Neural cell (in vitro differentiated cells): ENCODE results near the gene CACNA1C. TPM values are rescaled to one million over a fixed set of nuclear protein-coding genes. Genes with fewer than 3 reads are reported as not detected.
A peak's percentile ranks its signal among the peaks of the same experiment; 100 is the strongest.

Source experiments
- H2AFZ ChIP-seq: fragments of 200-600, 300-800 bp; sonication (generic), shearing (Covaris generic); 2 replicates; pipeline ENCODE4 v1.6.0; 2014; ENCODE audit warnings: low read depth, mild to moderate bottlenecking, antibody characterized with exemption, low read length, moderate library complexity
- H3F3A ChIP-seq: fragments of 200-600 bp; shearing (Covaris generic); 2 replicates; pipeline ENCODE4 v1.6.1; 2016; ENCODE audit warnings: mild to moderate bottlenecking, moderate library complexity, mixed read lengths, antibody characterized with exemption, low read length; ENCODE audit not compliant: insufficient read depth, poor library complexity, severe bottlenecking
- H3K27ac ChIP-seq: fragments of 200-600, 300-800 bp; sonication (generic), shearing (Covaris generic); 2 replicates; pipeline ENCODE4 v1.5.1; 2014; ENCODE audit warnings: mild to moderate bottlenecking, low read length, moderate library complexity
- H3K27me3 ChIP-seq: fragments of 300-800, 200-600 bp; sonication (generic), shearing (Covaris generic); 2 replicates; pipeline ENCODE4 v1.6.0; 2014; ENCODE audit warnings: mild to moderate bottlenecking, low read depth, low read length, moderate library complexity; ENCODE audit not compliant: insufficient read depth
- H3K36me3 ChIP-seq: fragments of 300-800, 200-600 bp; sonication (generic), shearing (Covaris generic); 2 replicates; pipeline ENCODE4 v1.5.1; 2014; ENCODE audit warnings: mild to moderate bottlenecking, antibody characterized with exemption, low read length, moderate library complexity; ENCODE audit not compliant: insufficient read depth
- H3K4me2 ChIP-seq: fragments of 300-800, 200-600 bp; sonication (generic), shearing (Covaris generic); 2 replicates; pipeline ENCODE4 v1.6.0; 2014; ENCODE audit warnings: mild to moderate bottlenecking, low read length
- H3K4me3 ChIP-seq: fragments of 300-800, 200-600 bp; sonication (generic), shearing (Covaris generic); 2 replicates; pipeline ENCODE4 v1.5.1; 2014; ENCODE audit warnings: mild to moderate bottlenecking, low read length, moderate library complexity
- H3K79me2 ChIP-seq: fragments of 200-600 bp; shearing (Covaris generic); replicated peaks from 2 replicates; pipeline ENCODE4 v1.6.0; 2014; ENCODE audit warnings: mild to moderate bottlenecking, low read length, moderate library complexity; ENCODE audit not compliant: insufficient read depth
- H3K9ac ChIP-seq: fragments of 300-800, 200-600 bp; sonication (generic), shearing (Covaris generic); 2 replicates; pipeline ENCODE4 v1.6.1; 2016; ENCODE audit warnings: mild to moderate bottlenecking, low read length, mixed read lengths
- H3K9me2 ChIP-seq: fragments of 200-600 bp; shearing (Covaris generic); 2 replicates; pipeline ENCODE4 v1.6.1; 2016; ENCODE audit warnings: mild to moderate bottlenecking, low read length, mixed read lengths; ENCODE audit not compliant: insufficient read depth
- H3K9me3 ChIP-seq: fragments of 200-600, 300-800 bp; sonication (generic), shearing (Covaris generic); 2 replicates; pipeline ENCODE4 v1.6.1; 2016; ENCODE audit warnings: mild to moderate bottlenecking, mixed run types, low read length, moderate library complexity, mixed read lengths
- H4K20me1 ChIP-seq: fragments of 200-600 bp; shearing (Covaris generic); 2 replicates; pipeline ENCODE4 v1.6.1; 2016; ENCODE audit warnings: mild to moderate bottlenecking, mixed run types; ENCODE audit not compliant: insufficient read depth
- EP300 ChIP-seq: fragments of 450-650 bp; conservative IDR thresholded peaks from 2 replicates; pipeline ENCODE4 v1.6.1; 2014; ENCODE audit warnings: antibody characterized with exemption, mild to moderate bottlenecking, moderate library complexity; ENCODE audit not compliant: poor library complexity, severe bottlenecking
- EZH2 ChIP-seq: fragments of 200-600, 300-800 bp; shearing (Covaris generic), sonication (generic); IDR thresholded peaks from 2 replicates; pipeline ENCODE4 v1.6.1; 2014; ENCODE audit warnings: antibody characterized with exemption, low read length, borderline replicate concordance, mild to moderate bottlenecking; ENCODE audit not compliant: insufficient read depth, poor library complexity, severe bottlenecking
- MXI1 ChIP-seq: fragments of 450-650 bp; conservative IDR thresholded peaks from 2 replicates; pipeline ENCODE4 v1.6.1; 2014; ENCODE audit warnings: antibody characterized with exemption, mild to moderate bottlenecking; ENCODE audit not compliant: poor library complexity, severe bottlenecking
- POLR2AphosphoS5 ChIP-seq: IDR thresholded peaks from 2 replicates; pipeline ENCODE4 v1.6.1; 2012
- RAD21 ChIP-seq: fragments of 450-650 bp; conservative IDR thresholded peaks from 2 replicates; pipeline ENCODE4 v1.6.1; 2014; ENCODE audit warnings: antibody characterized with exemption, mild to moderate bottlenecking, moderate library complexity
- SMC3 ChIP-seq: fragments of 450-650 bp; conservative IDR thresholded peaks from 2 replicates; pipeline ENCODE4 v1.6.1; 2014; ENCODE audit warnings: antibody characterized with exemption, mild to moderate bottlenecking, moderate library complexity; ENCODE audit not compliant: poor library complexity
- TAF1 ChIP-seq: IDR thresholded peaks from 2 replicates; pipeline ENCODE4 v1.6.1; 2012; ENCODE audit warnings: low read depth
- polyA plus RNA-seq: library from polyadenylated mRNA; depleted of rRNA; stranded (reverse); fragments of >200 nt; gene quantifications from 2 replicates; pipeline ENCODE4 v1.2.3, GENCODE V29; 2014
- TF ChIP-seq, protein P1 (sequence below): IDR thresholded peaks from 2 replicates; pipeline ENCODE4 v1.6.1; 2012; ENCODE audit warnings: borderline replicate concordance
- TF ChIP-seq, protein P2 (sequence below): fragments of 450-650 bp; IDR thresholded peaks from 2 replicates; pipeline ENCODE4 v1.5.1; 2014; ENCODE audit warnings: antibody characterized with exemption, mild to moderate bottlenecking, moderate library complexity; ENCODE audit not compliant: poor library complexity, severe bottlenecking

CACNA1C gene
- polyA plus RNA-seq, 1 donor from 2014 or later: 9.7 TPM

DNA sequence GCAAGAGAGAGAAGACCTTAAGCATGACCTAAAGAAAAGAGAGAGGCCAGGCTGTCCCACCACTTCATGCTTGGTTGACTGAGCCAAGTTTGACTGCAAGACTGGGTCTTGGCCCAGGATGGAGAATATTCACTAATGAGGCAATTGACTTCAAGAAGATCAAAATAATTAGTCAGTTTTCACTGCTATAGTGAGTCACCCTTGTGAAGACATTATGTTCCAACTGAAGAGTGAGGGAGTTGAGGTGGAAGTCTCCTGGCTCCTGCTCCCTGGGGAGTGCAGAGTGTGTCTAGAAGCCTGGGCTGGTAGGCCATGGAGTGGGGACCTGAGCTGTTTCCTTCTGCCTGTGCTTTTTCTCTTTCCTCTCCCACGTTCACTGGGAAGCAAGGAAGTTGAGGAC lies 117.6 kb downstream of the CACNA1C start:
- H3K9ac ChIP-seq: no peak overlapping the region
- no peak overlapping the region for H3K27ac ChIP-seq
- no peaks in the 10 kb centered on the region for H3K9me3 ChIP-seq
- H3K79me2 ChIP-seq: no peaks in the 10 kb centered on the region
- no peak for TF ChIP-seq SMC3
- TF ChIP-seq RAD21: no peak
- TF ChIP-seq, protein P1, sequence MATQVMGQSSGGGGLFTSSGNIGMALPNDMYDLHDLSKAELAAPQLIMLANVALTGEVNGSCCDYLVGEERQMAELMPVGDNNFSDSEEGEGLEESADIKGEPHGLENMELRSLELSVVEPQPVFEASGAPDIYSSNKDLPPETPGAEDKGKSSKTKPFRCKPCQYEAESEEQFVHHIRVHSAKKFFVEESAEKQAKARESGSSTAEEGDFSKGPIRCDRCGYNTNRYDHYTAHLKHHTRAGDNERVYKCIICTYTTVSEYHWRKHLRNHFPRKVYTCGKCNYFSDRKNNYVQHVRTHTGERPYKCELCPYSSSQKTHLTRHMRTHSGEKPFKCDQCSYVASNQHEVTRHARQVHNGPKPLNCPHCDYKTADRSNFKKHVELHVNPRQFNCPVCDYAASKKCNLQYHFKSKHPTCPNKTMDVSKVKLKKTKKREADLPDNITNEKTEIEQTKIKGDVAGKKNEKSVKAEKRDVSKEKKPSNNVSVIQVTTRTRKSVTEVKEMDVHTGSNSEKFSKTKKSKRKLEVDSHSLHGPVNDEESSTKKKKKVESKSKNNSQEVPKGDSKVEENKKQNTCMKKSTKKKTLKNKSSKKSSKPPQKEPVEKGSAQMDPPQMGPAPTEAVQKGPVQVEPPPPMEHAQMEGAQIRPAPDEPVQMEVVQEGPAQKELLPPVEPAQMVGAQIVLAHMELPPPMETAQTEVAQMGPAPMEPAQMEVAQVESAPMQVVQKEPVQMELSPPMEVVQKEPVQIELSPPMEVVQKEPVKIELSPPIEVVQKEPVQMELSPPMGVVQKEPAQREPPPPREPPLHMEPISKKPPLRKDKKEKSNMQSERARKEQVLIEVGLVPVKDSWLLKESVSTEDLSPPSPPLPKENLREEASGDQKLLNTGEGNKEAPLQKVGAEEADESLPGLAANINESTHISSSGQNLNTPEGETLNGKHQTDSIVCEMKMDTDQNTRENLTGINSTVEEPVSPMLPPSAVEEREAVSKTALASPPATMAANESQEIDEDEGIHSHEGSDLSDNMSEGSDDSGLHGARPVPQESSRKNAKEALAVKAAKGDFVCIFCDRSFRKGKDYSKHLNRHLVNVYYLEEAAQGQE: no peak
- no peak for TF ChIP-seq POLR2AphosphoS5
- TF ChIP-seq MXI1: no peak
- TF ChIP-seq TAF1: no peak
- TF ChIP-seq EP300: no peak
- TF ChIP-seq, protein P2, sequence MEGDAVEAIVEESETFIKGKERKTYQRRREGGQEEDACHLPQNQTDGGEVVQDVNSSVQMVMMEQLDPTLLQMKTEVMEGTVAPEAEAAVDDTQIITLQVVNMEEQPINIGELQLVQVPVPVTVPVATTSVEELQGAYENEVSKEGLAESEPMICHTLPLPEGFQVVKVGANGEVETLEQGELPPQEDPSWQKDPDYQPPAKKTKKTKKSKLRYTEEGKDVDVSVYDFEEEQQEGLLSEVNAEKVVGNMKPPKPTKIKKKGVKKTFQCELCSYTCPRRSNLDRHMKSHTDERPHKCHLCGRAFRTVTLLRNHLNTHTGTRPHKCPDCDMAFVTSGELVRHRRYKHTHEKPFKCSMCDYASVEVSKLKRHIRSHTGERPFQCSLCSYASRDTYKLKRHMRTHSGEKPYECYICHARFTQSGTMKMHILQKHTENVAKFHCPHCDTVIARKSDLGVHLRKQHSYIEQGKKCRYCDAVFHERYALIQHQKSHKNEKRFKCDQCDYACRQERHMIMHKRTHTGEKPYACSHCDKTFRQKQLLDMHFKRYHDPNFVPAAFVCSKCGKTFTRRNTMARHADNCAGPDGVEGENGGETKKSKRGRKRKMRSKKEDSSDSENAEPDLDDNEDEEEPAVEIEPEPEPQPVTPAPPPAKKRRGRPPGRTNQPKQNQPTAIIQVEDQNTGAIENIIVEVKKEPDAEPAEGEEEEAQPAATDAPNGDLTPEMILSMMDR: no peak
- no peak for TF ChIP-seq EZH2
- no peaks in the 10 kb centered on the region for H3K36me3 ChIP-seq
- H3K4me3 ChIP-seq: no peak overlapping the region
- H3F3A ChIP-seq: no peaks in the 10 kb centered on the region
- no peaks in the 10 kb centered on the region for H3K9me2 ChIP-seq
- no peaks in the 10 kb centered on the region for H3K27me3 ChIP-seq
- H4K20me1 ChIP-seq: no peaks in the 10 kb centered on the region
- no peak overlapping the region for H2AFZ ChIP-seq
- H3K4me2 ChIP-seq: no peak overlapping the region

- H3K4me3 ChIP-seq: peak overlapping the region; percentile 37
- H2AFZ ChIP-seq: no peak overlapping the region
- peak overlapping the region; percentile 43 for H3K9ac ChIP-seq
- no peaks in the 10 kb centered on the region for H3K9me2 ChIP-seq
- no peaks in the 10 kb centered on the region for H3K36me3 ChIP-seq
- peak overlapping the region; percentile 17 for H3K4me2 ChIP-seq
- H3F3A ChIP-seq: no peaks in the 10 kb centered on the region
- H3K9me3 ChIP-seq: no peaks in the 10 kb centered on the region
- no peaks in the 10 kb centered on the region for H3K79me2 ChIP-seq
- no peaks in the 10 kb centered on the region for H4K20me1 ChIP-seq
- TF ChIP-seq EP300 (peak; percentile 70), TAF1 (peak; percentile 21), MXI1 (peak; percentile 18), POLR2AphosphoS5 (peak; percentile 23), RAD21 (peak; percentile 52), EZH2 (no peak), SMC3 (peak; percentile 52)
- TF ChIP-seq, protein P1: peak; percentile 64
- TF ChIP-seq, protein P2: peak; percentile 19
- peak overlapping the region; percentile 69 for H3K27ac ChIP-seq
- H3K27me3 ChIP-seq: no peaks in the 10 kb centered on the region
These were observed 119.1 kb downstream of the CACNA1C start for GRCh38 chr12:2171672-2172426.
